Loucy (cell line): ENCODE measurements around the gene MFAP2.

Experiments used
- H2AFZ ChIP-seq: fragments of 200-600 bp; sonication (generic); 2 replicates; pipeline ENCODE4 v1.6.0; 2016; ENCODE audit warnings: antibody characterized with exemption, mild to moderate bottlenecking, low read length, moderate library complexity
- H3F3A ChIP-seq: fragments of 200-600 bp; 2 replicates; pipeline ENCODE4 v1.6.0; 2016; ENCODE audit warnings: antibody characterized with exemption, low read depth, mild to moderate bottlenecking
- H3K27me3 ChIP-seq: fragments of 200-600 bp; sonication (generic); 2 replicates; pipeline ENCODE4 v1.6.1; 2014; ENCODE audit warnings: low read length, mild to moderate bottlenecking; ENCODE audit not compliant: insufficient read depth, poor library complexity, severe bottlenecking
- H3K36me3 ChIP-seq: fragments of 200-600 bp; sonication (generic); 2 replicates; pipeline ENCODE4 v1.6.1; 2016; ENCODE audit warnings: low read length; ENCODE audit not compliant: insufficient read depth
- H3K4me1 ChIP-seq: fragments of 200-600 bp; sonication (generic); 2 replicates; pipeline ENCODE4 v1.5.1; 2014; ENCODE audit warnings: low read length, mild to moderate bottlenecking; ENCODE audit not compliant: insufficient read depth, poor library complexity, severe bottlenecking
- H3K4me2 ChIP-seq: fragments of 200-600 bp; sonication (generic); 2 replicates; pipeline ENCODE4 v1.6.0; 2014; ENCODE audit warnings: antibody characterized with exemption, low read length, low read depth, mild to moderate bottlenecking; ENCODE audit not compliant: poor library complexity, severe bottlenecking
- H3K4me3 ChIP-seq: fragments of 200-600 bp; sonication (generic); 2 replicates; pipeline ENCODE4 v1.5.1; 2014; ENCODE audit warnings: low read length, mild to moderate bottlenecking, mixed read lengths; ENCODE audit not compliant: poor library complexity, severe bottlenecking
- H3K79me2 ChIP-seq: fragments of 200-600 bp; sonication (generic); 2 replicates; pipeline ENCODE4 v1.6.1; 2014; ENCODE audit warnings: low read length; ENCODE audit not compliant: insufficient read depth
- H3K9ac ChIP-seq: fragments of 200-600 bp; sonication (generic); 2 replicates; pipeline ENCODE4 v1.6.0; 2014; ENCODE audit warnings: mild to moderate bottlenecking, low read depth, low read length, moderate library complexity; ENCODE audit not compliant: poor library complexity, severe bottlenecking
- H3K9me2 ChIP-seq: fragments of 200-600 bp; sonication (generic); replicated peaks from 2 replicates; pipeline ENCODE4 v1.6.1; 2016; ENCODE audit warnings: low read depth, low read length, mixed read lengths
- H3K9me3 ChIP-seq: fragments of 200-600 bp; sonication (generic); 2 replicates; pipeline ENCODE4 v1.6.1; 2014; ENCODE audit warnings: mild to moderate bottlenecking, antibody characterized with exemption, low read length, low read depth; ENCODE audit not compliant: insufficient read depth
- H4K20me1 ChIP-seq: fragments of 200-600 bp; sonication (generic); 2 replicates; pipeline ENCODE4 v1.6.0; 2014; ENCODE audit warnings: antibody characterized with exemption, low read length, mild to moderate bottlenecking; ENCODE audit not compliant: insufficient read depth, poor library complexity, severe bottlenecking
- CTCF ChIP-seq: fragments of 200-600 bp; sonication (generic); conservative IDR thresholded peaks from 2 replicates; pipeline ENCODE4 v1.5.1; 2014; ENCODE audit warnings: mild to moderate bottlenecking, antibody characterized with exemption, low read length
- EZH2phosphoT487 ChIP-seq: fragments of 200-600 bp; IDR thresholded peaks from 2 replicates; pipeline ENCODE4 v1.6.1; 2018; ENCODE audit warnings: antibody characterized with exemption, mild to moderate bottlenecking, moderate library complexity, borderline replicate concordance

The MFAP2 gene

GRCh38 chr1:17020502-17020901 is 40.1 kb upstream of the MFAP2 start:
- Histone ChIP-seq H3K79me2 (no peaks in the 10 kb centered on the region), H3K9me3 (no peaks in the 10 kb centered on the region), H3K4me1 (no peaks in the 10 kb centered on the region), H2AFZ (no peak overlapping the region), H3K36me3 (peaks cover 81% of the 10 kb centered on the region; the same call in 1 of the 2 replicates), H3K9me2 (no peaks in the 10 kb centered on the region), H4K20me1 (no peaks in the 10 kb centered on the region), H3K4me3 (no peak overlapping the region), H3K27me3 (no peaks in the 10 kb centered on the region), H3K4me2 (no peak overlapping the region), H3K9ac (no peak overlapping the region), H3F3A (no peaks in the 10 kb centered on the region)
- TF ChIP-seq EZH2phosphoT487 (no peak), CTCF (no peak)

GRCh38 chr1:17018849-17019248 is 38.4 kb upstream of the MFAP2 start:
- H3F3A ChIP-seq: no peaks in the 10 kb centered on the region
- no peak overlapping the region for H3K4me2 ChIP-seq
- peaks cover 65% of the 10 kb centered on the region; the same call in 1 of the 2 replicates for H3K36me3 ChIP-seq
- no peak overlapping the region for H2AFZ ChIP-seq
- no peak for TF ChIP-seq CTCF
- TF ChIP-seq EZH2phosphoT487: no peak
- H3K9me2 ChIP-seq: no peaks in the 10 kb centered on the region
- H3K9ac ChIP-seq: no peak overlapping the region
- H3K4me3 ChIP-seq: no peak overlapping the region
- H3K27me3 ChIP-seq: no peaks in the 10 kb centered on the region
- H4K20me1 ChIP-seq: no peaks in the 10 kb centered on the region
- H3K79me2 ChIP-seq: no peaks in the 10 kb centered on the region
- no peaks in the 10 kb centered on the region for H3K9me3 ChIP-seq
- peaks cover 2% of the 10 kb centered on the region for H3K4me1 ChIP-seq

- Histone ChIP-seq H3F3A (no peaks in the 10 kb centered on the region), H3K4me2 (no peak overlapping the region), H3K9ac (no peak overlapping the region), H2AFZ (no peak overlapping the region), H3K79me2 (no peaks in the 10 kb centered on the region), H3K9me3 (no peaks in the 10 kb centered on the region), H3K36me3 (peaks cover 51% of the 10 kb centered on the region; the same call in 1 of the 2 replicates), H3K4me1 (peaks cover 9% of the 10 kb centered on the region), H3K4me3 (no peak overlapping the region), H3K9me2 (no peaks in the 10 kb centered on the region), H4K20me1 (no peaks in the 10 kb centered on the region), H3K27me3 (no peaks in the 10 kb centered on the region)
- TF ChIP-seq CTCF (no peak), EZH2phosphoT487 (no peak)
These were observed 37.0 kb upstream of the MFAP2 start for GRCh38 chr1:17017435-17017834.
